Cardiac fibroblast (primary cell): Measurements from ENCODE around the gene NKD1.

Experiments used
- DNase-seq, 2 donors: peaks; one replicate each; pipeline versions ENCODE4 v3.0.0 to v3.0.0-alpha.2; 2010; ENCODE audit warnings: low read depth in 2 of 2
- H3K4me3 ChIP-seq, 2 donors: replicated peaks in 1 of 2; 1 replicate in 1 of 2; 2 replicates in 1 of 2; pipeline ENCODE4 v1.5.1; 2011; ENCODE audit warnings: low read depth in 2 of 2, low read length in 2 of 2, mild to moderate bottlenecking in 2 of 2, moderate library complexity in 1 of 2
- TF ChIP-seq, protein P1 (sequence below): IDR thresholded peaks from one replicate; pipeline ENCODE4 v1.5.1; 2011; ENCODE audit warnings: low read depth, mild to moderate bottlenecking, low read length, inconsistent platforms

NKD1 gene

DNA sequence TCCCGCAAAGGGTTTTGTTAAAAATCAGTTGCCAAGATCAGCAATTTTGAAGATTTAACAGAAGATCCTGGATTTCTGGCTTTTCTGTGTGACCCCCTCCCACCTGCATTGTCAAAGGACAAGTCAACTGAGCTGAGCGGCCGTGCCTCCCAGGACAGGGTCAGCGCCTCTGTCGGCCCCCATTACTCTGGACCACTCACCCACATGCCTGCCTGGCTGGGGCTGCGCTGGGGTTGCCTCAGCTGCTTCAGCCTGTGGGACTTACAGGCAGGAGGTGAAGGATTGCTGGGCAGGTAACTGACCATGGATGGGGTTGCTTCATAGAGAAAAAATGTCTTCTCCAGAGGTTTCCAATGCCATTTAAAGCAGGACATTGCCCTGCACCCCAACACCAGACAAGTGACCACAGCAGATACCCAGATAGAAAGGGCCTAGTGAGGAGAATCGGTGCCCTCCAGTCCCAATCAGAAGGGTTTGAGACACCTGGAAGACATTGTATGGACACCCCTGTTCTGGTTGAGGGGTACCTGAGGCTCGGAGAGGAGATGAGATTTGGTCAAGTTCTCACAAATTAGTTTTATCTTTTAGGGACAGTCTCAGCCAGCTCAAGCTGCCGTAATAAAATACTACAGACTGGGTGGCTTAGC, 80.1 kb downstream of the NKD1 start:
- H3K4me3 ChIP-seq: no peak overlapping the region
- TF ChIP-seq, protein P1, sequence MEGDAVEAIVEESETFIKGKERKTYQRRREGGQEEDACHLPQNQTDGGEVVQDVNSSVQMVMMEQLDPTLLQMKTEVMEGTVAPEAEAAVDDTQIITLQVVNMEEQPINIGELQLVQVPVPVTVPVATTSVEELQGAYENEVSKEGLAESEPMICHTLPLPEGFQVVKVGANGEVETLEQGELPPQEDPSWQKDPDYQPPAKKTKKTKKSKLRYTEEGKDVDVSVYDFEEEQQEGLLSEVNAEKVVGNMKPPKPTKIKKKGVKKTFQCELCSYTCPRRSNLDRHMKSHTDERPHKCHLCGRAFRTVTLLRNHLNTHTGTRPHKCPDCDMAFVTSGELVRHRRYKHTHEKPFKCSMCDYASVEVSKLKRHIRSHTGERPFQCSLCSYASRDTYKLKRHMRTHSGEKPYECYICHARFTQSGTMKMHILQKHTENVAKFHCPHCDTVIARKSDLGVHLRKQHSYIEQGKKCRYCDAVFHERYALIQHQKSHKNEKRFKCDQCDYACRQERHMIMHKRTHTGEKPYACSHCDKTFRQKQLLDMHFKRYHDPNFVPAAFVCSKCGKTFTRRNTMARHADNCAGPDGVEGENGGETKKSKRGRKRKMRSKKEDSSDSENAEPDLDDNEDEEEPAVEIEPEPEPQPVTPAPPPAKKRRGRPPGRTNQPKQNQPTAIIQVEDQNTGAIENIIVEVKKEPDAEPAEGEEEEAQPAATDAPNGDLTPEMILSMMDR: no peak
- DNase-seq: no peak

DNA sequence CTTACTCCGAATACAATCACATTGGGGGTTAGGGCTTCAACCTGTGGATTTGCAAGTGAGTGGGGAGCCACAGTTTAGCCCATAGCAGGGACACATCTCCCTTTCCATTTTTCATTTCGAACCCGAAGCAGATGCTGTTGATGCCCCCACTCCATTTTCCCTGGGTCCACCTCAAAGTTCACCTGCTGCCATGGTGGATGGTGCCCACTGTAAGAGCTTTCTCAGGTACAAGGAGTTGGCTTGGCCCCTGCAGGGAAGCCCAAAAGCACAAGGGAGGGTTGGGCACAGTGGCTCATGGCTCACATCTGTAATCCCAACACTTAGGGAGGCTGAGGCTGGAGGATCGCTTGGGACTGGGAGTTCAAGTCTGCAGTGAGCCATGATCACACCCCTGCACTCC, 81.1 kb downstream of the NKD1 start:
- TF ChIP-seq, protein P1: no peak
- no peak for DNase-seq
- H3K4me3 ChIP-seq: no peak overlapping the region

DNA sequence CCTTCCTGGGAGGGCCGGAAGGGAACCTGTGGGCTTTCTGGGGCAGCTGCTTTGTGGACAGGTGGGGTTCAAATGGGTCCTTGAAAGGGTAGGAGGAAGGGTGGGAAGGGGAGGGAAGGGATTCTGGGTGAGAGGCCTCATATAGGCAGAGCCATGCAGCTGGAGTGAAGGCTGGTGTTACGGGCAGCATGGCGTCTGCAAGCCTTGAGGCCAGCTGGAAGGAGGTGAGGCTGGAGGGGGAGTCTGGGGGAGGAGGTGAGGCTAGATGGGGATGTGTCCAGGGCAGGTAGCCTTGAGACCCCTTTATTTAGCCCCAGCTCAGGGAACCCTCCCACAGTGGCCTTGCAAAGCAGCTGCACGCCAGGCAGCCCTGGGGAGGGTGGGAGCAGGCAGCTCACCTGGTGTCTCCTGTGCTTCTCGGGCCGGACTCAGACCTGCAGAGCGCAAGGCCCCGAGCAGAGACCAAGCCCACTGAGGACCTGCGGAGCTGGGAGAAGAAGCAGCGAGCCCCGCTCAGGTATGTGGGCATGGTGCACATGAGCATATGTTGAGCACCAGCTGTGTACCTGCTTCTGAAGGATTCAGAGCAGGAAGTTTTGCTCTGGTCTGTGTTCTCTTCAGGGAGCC, 82.3 kb downstream of the NKD1 start:
- no peak for DNase-seq
- TF ChIP-seq, protein P1: no peak
- H3K4me3 ChIP-seq: no peak overlapping the region

DNA sequence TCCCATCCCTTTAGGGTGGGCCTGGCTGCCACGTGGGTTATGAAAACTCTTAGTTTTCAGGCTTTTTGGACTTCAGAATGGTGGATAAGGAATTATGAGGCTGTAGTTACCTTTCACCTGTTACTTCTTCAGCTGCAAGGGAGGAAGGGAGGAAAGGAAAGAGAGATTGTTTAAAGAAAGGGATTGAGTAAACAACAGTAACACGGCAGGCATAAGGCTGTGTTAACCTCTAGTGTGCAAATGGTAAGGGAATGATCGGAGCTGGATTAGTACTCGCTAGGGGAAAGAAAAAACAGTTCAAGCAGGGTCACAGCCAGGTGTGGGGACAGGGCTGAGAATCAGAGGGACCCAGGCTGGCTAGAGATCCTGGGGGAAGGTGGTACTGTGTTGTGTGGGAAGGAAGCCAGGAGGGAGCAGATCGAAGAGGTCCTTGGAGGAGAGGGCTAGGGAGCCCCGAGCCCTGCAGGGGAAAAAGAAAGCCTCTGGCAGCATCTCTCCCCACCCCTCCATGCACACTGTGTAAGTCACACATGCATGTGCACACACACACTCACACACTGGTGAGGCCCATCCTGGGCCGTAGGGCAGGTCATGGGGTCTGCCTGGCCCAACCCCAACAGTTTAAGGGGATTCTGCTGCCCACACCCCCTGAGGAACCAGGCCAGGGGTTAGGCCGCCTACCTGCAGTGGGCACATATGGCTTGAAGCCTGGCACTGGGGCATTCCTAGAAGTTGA, 83.2 kb downstream of the NKD1 start:
- DNase-seq: no peak
- TF ChIP-seq, protein P1: no peak
- no peak overlapping the region for H3K4me3 ChIP-seq

DNA sequence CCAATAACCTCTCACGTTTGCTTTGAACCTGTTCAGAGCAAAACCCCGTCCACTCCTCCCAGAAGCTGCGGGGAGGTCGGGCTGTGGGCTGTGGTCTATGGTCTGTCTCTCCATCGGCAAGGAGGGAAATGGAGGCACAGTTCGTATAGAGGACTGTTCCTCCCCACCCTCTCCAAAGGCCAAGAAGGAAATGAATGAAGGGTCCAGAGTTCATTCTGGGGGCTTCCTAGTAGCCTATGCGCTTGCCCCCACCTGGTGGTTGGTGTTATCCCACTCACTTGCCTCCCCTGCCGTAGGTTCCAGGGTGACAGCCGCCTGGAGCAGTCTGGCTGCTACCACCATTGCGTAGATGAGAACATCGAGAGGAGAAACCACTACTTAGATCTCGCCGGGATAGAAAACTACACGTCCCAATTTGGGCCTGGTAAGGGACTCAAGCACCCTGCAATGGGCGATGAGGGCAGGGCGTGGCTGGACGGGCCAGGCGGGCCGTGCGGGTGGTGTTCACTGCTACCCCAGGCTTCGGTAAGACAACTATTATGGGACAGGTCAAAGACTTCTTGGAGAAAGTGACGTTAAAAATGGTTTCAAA, 83.9 kb downstream of the NKD1 start:
- TF ChIP-seq, protein P1: no peak
- H3K4me3 ChIP-seq: no peak overlapping the region
- DNase-seq: no peak

DNA sequence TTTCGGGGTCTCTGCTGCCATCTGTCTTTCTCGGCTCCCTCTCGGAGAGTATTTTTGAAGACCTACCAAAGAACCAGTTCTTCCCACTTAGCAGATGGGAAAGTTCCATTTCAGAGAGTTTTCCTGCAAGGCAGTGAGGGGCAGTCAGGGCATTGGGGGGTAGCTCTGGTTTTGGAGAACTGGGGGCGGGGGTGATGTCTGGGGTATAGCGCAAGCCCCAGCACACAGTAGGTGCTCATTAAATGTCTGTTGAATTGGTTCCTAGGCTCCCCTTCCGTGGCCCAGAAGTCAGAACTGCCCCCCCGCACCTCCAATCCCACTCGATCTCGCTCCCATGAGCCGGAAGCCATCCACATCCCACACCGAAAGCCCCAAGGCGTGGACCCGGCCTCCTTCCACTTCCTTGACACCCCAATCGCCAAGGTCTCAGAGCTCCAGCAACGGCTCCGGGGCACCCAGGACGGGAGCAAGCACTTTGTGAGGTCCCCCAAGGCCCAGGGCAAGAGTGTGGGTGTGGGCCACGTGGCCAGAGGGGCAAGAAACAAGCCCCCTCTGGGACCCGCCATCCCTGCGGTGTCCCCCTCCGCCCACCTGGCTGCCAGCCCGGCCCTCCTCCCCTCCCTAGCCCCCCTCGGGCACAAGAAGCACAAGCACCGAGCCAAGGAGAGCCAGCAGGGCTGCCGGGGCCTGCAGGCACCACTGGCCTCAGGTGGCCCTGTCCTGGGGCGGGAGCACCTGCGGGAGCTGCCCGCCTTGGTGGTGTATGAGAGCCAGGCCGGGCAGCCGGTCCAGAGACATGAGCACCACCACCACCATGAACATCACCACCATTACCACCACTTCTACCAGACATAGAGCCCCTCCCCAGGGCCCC, 85.0 kb downstream of the NKD1 start:
- TF ChIP-seq, protein P1: no peak
- DNase-seq: no peak
- H3K4me3 ChIP-seq: no peak overlapping the region
